GM13976 (cell line): ENCODE data around the gene CCDC127.

Experiments used
- DNase-seq: peaks from one replicate; pipeline ENCODE4 v3.0.0; 2012; ENCODE audit warnings: low spot score
- CTCF ChIP-seq: IDR thresholded peaks from 2 replicates; pipeline ENCODE4 v1.5.1; 2012; ENCODE audit warnings: borderline replicate concordance, mild to moderate bottlenecking; ENCODE audit not compliant: insufficient read depth; ENCODE audit errors: extremely low read depth, missing control alignments, control extremely low read depth
- in situ Hi-C: fragments of 300-500 bp; cut with MboI; formaldehyde crosslinking; loops from one replicate; pipeline ENCODE4 v1.12.0; 2022; ENCODE audit warnings: low sequenced_read_pairs, mixed read lengths, inconsistent platforms; ENCODE audit not compliant: unreplicated experiment

The CCDC127 gene

GRCh38 chr5:206927-207536 lies 10.9 kb downstream of the CCDC127 start:
- TF ChIP-seq CTCF: no peak
- peak; percentile 13 for DNase-seq
- in situ Hi-C loops: no loop called here

- in situ Hi-C loops: no loop called here
- no peak for DNase-seq
- no peak for TF ChIP-seq CTCF
Observed at GRCh38 chr5:206406-206805, 11.5 kb downstream of the CCDC127 start.

- no peak for DNase-seq
- in situ Hi-C loops: no loop called here
- no peak for TF ChIP-seq CTCF
Observed at GRCh38 chr5:204966-205670, 12.8 kb downstream of the CCDC127 start.

GRCh38 chr5:204462-204861 lies 13.5 kb downstream of the CCDC127 start:
- DNase-seq: no peak
- no peak for TF ChIP-seq CTCF
- in situ Hi-C loops: no loop called here

GRCh38 chr5:204001-204400 lies 14.0 kb downstream of the CCDC127 start:
- in situ Hi-C loops: no loop called here
- no peak for TF ChIP-seq CTCF
- DNase-seq: no peak

- TF ChIP-seq CTCF: no peak
- in situ Hi-C loops: no loop called here
Observed at GRCh38 chr5:203246-203930, 14.6 kb downstream of the CCDC127 start.

More at GRCh38 chr5:203246-203930, 14.6 kb downstream of the CCDC127 start:
- DNase-seq: no peak
